Astrocyte of the hippocampus (primary cell): ENCODE data around the gene WDFY2.

Experiments used
- DNase-seq: peaks from one replicate; pipeline ENCODE4 v3.0.0; 2011; ENCODE audit warnings: low read depth, low spot score

Gene WDFY2

GRCh38 chr13:51816604-51817249 is 232.5 kb downstream of the WDFY2 start:
- DNase-seq, result no peak
